GM12892 (cell line): Measurements from ENCODE around the gene HIF1A.

Experiments used
- POLR2A ChIP-seq: IDR thresholded peaks from 2 replicates; pipeline ENCODE4 v1.6.1; 2011; ENCODE audit warnings: low read depth, low read length, control low read depth
- POLR2AphosphoS5 ChIP-seq: IDR thresholded peaks from 2 replicates; pipeline ENCODE4 v1.6.1; 2011; ENCODE audit warnings: low read depth, low read length, control low read depth
- TAF1 ChIP-seq: IDR thresholded peaks from 2 replicates; pipeline ENCODE4 v1.6.1; 2011; ENCODE audit warnings: low read depth, mild to moderate bottlenecking, control low read depth, low read length, borderline replicate concordance

DNA sequence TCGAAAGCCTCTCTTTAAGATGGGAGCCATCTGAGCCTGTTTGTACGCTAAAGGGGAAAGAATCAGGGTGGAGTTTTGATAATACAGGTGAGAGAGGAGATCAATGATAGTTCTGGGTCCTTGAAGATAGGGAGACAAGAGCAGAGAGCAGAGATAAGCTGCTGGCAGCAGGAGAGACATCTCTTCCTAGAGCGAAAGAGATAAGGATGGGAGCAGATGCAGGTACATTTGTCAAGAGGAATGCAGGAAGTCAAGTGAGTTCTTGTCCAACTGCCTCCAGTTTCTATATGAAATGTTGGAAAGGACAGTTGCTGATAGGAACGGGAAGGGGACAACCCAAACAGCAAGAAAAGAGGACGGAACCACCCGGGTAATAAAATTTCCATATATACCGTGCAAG is 24.7 kb upstream of the HIF1A start:
- TF ChIP-seq POLR2A (no peak), POLR2AphosphoS5 (no peak), TAF1 (no peak)
